ENCODE measurements around the gene IKZF1.

DNA sequence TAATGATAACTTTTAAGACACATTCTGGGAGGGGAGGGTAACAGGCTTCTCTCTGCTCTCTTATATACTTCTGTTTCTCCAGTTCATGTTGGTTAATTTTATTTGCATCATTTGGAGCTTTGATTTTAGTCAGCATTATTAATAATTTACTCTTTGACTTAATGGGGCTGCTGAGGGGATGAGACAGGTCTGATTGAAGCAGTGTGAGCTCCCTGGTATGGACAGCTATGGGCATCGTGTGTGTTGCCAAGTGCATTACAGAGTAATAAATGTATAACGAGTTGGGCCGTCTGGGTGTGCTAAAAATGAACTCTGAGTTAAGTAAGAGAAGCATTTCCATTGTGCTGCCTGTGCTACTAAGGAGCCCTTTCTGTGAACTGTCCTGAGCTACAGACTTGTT is 31.7 kb upstream of the IKZF1 start:
- TF ChIP-seq RCOR1 (IDR thresholded peaks at IDR 0.05; ENCODE audit: insufficient replicate concordance, low read length) = no peak
- TF ChIP-seq, protein P1, sequence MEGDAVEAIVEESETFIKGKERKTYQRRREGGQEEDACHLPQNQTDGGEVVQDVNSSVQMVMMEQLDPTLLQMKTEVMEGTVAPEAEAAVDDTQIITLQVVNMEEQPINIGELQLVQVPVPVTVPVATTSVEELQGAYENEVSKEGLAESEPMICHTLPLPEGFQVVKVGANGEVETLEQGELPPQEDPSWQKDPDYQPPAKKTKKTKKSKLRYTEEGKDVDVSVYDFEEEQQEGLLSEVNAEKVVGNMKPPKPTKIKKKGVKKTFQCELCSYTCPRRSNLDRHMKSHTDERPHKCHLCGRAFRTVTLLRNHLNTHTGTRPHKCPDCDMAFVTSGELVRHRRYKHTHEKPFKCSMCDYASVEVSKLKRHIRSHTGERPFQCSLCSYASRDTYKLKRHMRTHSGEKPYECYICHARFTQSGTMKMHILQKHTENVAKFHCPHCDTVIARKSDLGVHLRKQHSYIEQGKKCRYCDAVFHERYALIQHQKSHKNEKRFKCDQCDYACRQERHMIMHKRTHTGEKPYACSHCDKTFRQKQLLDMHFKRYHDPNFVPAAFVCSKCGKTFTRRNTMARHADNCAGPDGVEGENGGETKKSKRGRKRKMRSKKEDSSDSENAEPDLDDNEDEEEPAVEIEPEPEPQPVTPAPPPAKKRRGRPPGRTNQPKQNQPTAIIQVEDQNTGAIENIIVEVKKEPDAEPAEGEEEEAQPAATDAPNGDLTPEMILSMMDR (conservative IDR thresholded peaks at IDR 0.05; ENCODE audit: low read depth, low read length) = no peak
- TF ChIP-seq POLR2A (IDR thresholded peaks at IDR 0.05; ENCODE audit: low read depth, low read length) = no peak
- no peak for TF ChIP-seq SMC3 (IDR thresholded peaks at IDR 0.05; ENCODE audit: low read depth, low read length)
- no peak for TF ChIP-seq USF2 (IDR thresholded peaks at IDR 0.05; ENCODE audit: low read depth, low read length)
- TF ChIP-seq RAD21 (IDR thresholded peaks at IDR 0.05; ENCODE audit: low read length) = no peak
- no peak for TF ChIP-seq CEBPB (IDR thresholded peaks at IDR 0.05; ENCODE audit: low read depth, low read length)
